Skeletal muscle tissue (tissue), 4 donors: Measurements from ENCODE around the gene FCRLA. TPM values are rescaled to one million over a fixed set of nuclear protein-coding genes. Genes with fewer than 3 reads are reported as not detected.
"Not testable (repeated sequence)": the region's sequence is repeated elsewhere in the genome, so short reads cannot be mapped to it uniquely, and the experiment has no call there.

Experiments
- H3K27ac ChIP-seq: one replicate; pipeline ENCODE4 v1.7.0; 2013; ENCODE audit warnings: mild to moderate bottlenecking, low read depth, low read length, inconsistent platforms
- H3K27me3 ChIP-seq, 3 donors: one replicate each; pipeline ENCODE4 v1.7.0; 2013; ENCODE audit warnings: low read length in 3 of 3; ENCODE audit not compliant: control insufficient read depth in 3 of 3, insufficient read depth in 3 of 3
- H3K36me3 ChIP-seq, 3 donors: one replicate each; pipeline ENCODE4 v1.7.0; 2013; ENCODE audit warnings: low read length in 3 of 3; ENCODE audit not compliant: control insufficient read depth in 3 of 3, insufficient read depth in 3 of 3
- H3K4me1 ChIP-seq, 3 donors: one replicate each; pipeline ENCODE4 v1.7.0; 2013; ENCODE audit warnings: low read length in 3 of 3, mild to moderate bottlenecking in 3 of 3; ENCODE audit not compliant: control insufficient read depth in 3 of 3, insufficient read depth in 3 of 3
- H3K4me3 ChIP-seq, 3 donors: one replicate each; pipeline ENCODE4 v1.7.0; 2013; ENCODE audit warnings: low read length in 3 of 3
- H3K9ac ChIP-seq, 3 donors: one replicate each; pipeline ENCODE4 v1.7.0; 2013; ENCODE audit warnings: low read length in 3 of 3, mild to moderate bottlenecking in 3 of 3, moderate library complexity in 2 of 3, low read depth in 1 of 3
- H3K9me3 ChIP-seq, 3 donors: one replicate each; pipeline ENCODE4 v1.7.0; 2013; ENCODE audit warnings: low read length in 3 of 3; ENCODE audit not compliant: control insufficient read depth in 3 of 3
- total RNA-seq: library from RNA; depleted of rRNA; stranded (reverse); fragments of >200 nt; gene quantifications from one replicate; pipeline ENCODE4 v1.2.3, GENCODE V29; 2014
- donor health status: Osteomylitis.

FCRLA gene
- total RNA-seq, 1 donor from 2014 or later: 1.0 TPM

DNA sequence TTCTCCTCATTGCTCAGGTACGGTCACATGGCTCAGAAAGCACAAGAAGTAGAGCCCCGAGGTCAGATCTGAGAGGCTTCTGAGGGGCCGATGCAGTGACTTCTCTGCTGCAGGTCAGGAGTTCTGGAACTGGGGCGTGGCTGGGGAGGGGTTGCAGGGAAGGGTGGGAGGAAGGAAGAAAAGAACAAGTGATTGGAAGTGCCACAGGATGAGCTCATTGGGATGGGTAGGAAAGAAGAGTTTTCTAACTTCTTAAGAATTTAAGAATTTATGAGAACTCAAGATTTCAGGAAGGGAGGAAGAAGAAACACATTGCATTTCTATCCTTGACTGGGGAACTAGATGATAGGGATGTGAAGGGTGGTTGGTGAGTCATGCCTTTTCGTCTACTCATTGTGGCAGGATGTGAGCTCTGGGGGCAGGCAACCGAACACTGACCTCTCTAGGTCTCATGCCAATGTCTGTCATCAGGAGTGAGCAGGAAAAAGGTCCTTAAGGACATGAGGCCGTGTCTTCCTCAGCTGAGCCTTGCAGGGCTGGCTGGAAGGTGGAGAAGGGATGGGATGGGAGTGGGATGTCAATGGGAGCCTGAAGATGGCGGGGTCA is 14.8 kb downstream of the FCRLA start:
- no peak overlapping the region for H3K9ac ChIP-seq
- H3K27me3 ChIP-seq: peaks cover 11 to 38% (median 36%) of the 10 kb centered on the region in 3 donors
- no peak overlapping the region for H3K4me3 ChIP-seq
- no peaks in the 10 kb centered on the region for H3K36me3 ChIP-seq
- peaks cover 8 to 16% (median 8%) of the 10 kb centered on the region in 3 donors for H3K4me1 ChIP-seq
- no peaks in the 10 kb centered on the region for H3K9me3 ChIP-seq
- H3K27ac ChIP-seq: no peak overlapping the region

DNA sequence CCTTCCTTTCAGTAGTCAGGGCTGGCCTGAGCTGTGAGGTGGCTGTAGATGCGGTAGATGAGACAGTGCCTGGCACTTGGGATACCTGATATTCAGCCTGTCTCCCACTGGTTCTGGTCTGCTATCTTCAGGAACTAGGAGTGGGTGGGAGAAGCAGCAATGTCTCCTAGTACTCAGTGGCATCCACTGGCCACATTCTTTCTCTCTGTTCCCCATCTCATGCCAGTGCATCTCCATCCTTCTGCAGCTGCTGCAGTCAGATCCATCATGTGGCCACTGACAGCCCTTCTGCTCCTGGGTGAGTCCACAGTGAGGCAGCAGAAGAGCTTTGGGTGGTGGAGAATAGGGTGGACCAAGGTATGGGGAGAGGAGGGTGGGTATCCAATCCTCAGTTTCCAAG is 15.4 kb downstream of the FCRLA start:
- no peaks in the 10 kb centered on the region for H3K9me3 ChIP-seq
- no peak overlapping the region for H3K27ac ChIP-seq
- H3K4me1 ChIP-seq: peaks cover 8 to 19% (median 10%) of the 10 kb centered on the region in 3 donors
- H3K36me3 ChIP-seq: no peaks in the 10 kb centered on the region
- no peak overlapping the region for H3K9ac ChIP-seq
- no peak overlapping the region for H3K4me3 ChIP-seq
- H3K27me3 ChIP-seq: peaks cover 11 to 40% (median 37%) of the 10 kb centered on the region in 3 donors

DNA sequence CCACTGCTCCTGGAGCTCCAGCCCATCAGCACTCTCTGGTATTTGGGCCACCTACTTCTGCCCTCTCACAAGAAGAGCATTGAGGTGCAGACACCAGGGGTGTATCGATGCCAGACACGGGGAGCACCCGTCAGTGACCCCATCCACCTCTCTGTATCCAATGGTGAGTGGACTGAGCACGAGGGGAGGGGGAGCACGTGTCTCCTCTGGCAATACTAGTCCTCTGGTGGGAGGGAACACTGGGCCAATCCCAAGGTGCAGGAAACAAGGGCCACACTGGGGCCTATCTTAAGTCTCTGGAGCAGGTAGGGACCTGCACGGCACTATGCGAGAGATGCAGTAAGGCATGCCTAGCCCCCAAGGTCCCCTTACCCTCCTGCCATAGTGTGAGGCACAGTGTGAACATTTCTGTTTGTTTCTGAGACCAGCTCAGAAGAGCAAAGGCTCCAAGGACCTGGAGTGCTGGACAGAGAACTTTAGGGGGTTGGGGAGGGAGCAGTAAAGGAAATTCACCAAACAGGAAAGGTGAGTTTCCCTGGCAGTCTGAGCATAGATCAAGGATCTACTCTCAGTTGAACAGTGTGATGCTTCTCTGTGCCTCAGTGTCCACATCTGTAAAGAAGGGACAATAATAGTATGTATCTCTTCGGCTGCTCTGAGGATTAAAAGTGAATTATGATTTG is 16.6 kb downstream of the FCRLA start:
- Histone ChIP-seq H3K4me1 (peaks cover 8 to 22% (median 10%) of the 10 kb centered on the region in 3 donors), H3K27ac (no peak overlapping the region), H3K4me3 (no peak overlapping the region), H3K27me3 (peaks cover 11 to 43% (median 42%) of the 10 kb centered on the region in 3 donors), H3K9ac (no peak overlapping the region), H3K36me3 (no peaks in the 10 kb centered on the region), H3K9me3 (no peaks in the 10 kb centered on the region)

DNA sequence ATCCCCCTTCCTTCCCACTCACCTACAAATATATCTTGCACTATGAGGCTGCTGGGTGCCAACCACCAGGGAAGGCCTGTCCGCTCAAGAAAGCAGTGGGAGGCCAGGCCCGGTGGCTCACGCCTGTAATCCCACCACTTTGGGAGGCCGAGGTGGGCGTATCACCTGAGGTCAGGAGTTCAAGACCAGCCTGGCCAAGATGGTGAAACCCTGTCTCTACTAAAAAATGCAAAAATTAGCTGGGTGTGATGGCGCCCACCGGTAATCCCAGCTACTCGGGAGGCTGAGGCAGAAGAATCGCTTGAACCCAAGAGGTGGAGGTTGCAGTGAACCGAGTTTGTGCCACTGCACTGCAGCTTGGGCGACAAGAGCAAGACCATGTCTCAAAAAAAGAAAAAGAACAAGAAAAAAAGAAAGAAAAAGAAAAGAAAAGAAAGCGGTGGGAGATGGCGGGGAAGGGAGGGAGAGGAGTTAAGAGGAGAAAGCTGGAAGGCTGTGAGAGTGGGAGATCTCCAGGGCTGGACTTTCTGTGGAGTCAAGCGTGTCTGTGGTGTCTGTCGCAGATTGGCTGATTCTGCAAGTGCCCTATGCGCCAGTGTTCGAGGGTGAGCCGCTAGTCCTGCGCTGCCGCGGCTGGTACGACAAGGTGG is 18.4 kb downstream of the FCRLA start:
- H3K27me3 ChIP-seq: peaks cover 11 to 47% (median 43%) of the 10 kb centered on the region in 3 donors
- not testable (repeated sequence) for H3K27ac ChIP-seq, H3K36me3 ChIP-seq, H3K9me3 ChIP-seq
- H3K9ac ChIP-seq: peak overlapping the region; percentile 70 to 83 (median 71)
- peak overlapping the region; percentile 76 to 93 (median 83) for H3K4me3 ChIP-seq
- peaks cover 8 to 22% (median 10%) of the 10 kb centered on the region in 3 donors for H3K4me1 ChIP-seq

DNA sequence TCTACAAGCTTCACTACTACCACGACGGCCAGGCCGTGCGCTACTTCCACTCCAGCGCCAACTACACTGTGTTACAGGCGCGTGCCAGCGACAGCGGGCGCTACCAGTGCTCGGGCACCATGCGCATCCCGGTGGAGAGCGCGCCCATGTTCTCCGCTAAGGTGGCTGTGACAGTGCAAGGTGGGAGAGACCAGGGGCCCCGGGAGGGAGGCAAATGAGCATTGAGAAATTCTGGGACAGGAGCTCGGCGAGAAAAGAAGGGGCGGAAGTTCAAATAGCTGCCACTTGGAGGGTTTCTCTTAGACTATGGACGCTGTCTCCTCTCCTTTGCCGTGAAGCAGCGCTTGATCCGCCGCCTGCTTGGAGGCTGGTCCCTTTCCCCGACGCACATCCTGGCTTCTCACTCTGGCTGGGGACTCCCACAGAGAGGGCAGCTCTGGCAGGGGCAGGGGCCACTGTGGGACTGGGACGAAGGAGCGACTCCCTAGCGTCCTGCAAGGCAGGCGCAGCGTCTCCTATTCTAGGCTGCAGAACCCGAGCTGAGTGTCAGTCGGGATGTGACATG is 19.0 kb downstream of the FCRLA start:
- Histone ChIP-seq H3K4me1 (peaks cover 8 to 22% (median 10%) of the 10 kb centered on the region in 3 donors), H3K36me3 (no peaks in the 10 kb centered on the region), H3K27me3 (peaks cover 11 to 47% (median 42%) of the 10 kb centered on the region in 3 donors), H3K9me3 (no peaks in the 10 kb centered on the region), H3K27ac (peak overlapping the region; percentile 60), H3K9ac (peak overlapping the region; percentile 70 to 83 (median 71)), H3K4me3 (peak overlapping the region; percentile 76 to 93 (median 83))

DNA sequence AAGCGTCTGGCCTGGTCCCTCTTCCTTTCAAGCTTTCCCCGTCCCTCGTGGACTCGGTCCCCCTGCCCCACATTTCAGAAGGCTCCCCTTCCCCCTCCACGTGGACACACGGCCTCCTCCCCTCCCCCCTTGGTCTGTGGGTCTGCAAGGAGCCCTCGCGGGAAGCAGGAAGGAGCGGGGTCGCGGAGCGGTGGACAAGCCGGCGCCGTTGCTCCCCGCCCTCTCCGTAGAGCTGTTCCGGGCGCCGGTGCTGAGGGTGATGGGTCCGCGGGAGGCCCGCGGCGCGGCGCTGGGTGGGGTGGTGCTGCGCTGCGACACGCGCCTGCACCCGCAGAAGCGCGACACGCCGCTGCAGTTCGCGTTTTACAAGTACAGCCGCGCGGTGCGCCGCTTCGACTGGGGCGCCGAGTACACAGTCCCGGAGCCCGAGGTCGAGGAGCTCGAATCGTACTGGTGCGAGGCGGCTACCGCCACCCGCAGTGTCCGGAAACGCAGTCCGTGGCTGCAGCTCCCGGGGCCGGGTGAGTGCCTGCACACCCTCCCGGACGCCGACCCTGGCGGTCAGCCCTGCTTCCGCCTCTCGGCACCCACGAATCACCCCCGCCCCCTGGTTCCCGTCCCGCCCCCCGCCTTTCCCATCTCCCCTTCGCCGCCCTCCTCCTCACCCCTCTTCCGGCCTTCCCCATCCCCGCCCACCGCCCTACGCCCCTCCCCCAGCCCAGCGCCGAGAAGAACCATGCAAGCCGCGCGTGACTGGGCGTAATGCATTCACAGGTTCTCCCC is 19.6 kb downstream of the FCRLA start:
- Histone ChIP-seq H3K27me3 (peaks cover 11 to 47% (median 41%) of the 10 kb centered on the region in 3 donors), H3K9me3 (no peaks in the 10 kb centered on the region)

DNA sequence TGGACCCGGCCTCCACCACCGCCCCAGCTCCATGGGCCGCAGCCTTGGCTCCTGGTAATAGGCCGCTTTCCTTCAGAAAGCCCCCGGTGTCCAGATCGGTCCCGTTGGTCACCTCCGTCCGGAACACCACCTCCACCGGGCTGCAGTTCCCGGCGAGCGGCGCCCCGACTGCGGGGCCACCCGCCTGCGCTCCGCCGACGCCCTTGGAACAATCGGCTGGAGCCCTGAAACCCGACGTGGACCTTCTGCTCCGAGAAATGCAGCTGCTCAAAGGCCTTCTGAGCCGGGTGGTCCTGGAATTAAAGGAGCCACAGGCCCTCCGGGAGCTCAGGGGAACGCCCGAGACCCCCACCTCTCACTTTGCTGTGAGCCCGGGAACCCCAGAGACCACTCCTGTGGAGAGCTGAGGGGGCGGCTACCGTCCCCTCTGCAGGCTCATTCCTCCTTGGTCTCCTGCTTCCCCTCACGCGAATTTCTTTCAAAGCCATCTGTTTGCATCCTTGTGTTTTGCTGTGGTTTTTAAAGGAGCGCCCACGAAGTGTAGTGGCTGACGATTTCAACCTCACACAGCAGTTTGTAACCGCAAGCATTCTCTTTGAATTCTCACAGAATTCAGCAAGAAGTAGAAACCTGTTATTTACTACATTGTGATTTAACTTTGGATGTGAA is 20.4 kb downstream of the FCRLA start:
- Histone ChIP-seq H3K9me3 (no peaks in the 10 kb centered on the region), H3K36me3 (no peaks in the 10 kb centered on the region), H3K4me3 (peak overlapping the region; percentile 65 to 83 (median 78)), H3K27ac (peak overlapping the region; percentile 68), H3K27me3 (peaks cover 8 to 45% (median 36%) of the 10 kb centered on the region in 3 donors), H3K4me1 (peaks cover 8 to 22% (median 10%) of the 10 kb centered on the region in 3 donors), H3K9ac (peak overlapping the region; percentile 67 to 80 (median 79))

More for the DNA sequence above, 19.6 kb downstream of the FCRLA start:
- H3K4me1 ChIP-seq: peaks cover 8 to 22% (median 10%) of the 10 kb centered on the region in 3 donors
- H3K27ac ChIP-seq: peak overlapping the region; percentile 68
- H3K4me3 ChIP-seq: peak overlapping the region; percentile 76 to 93 (median 83)
- peak overlapping the region; percentile 70 to 83 (median 79) for H3K9ac ChIP-seq
- H3K36me3 ChIP-seq: no peaks in the 10 kb centered on the region

DNA sequence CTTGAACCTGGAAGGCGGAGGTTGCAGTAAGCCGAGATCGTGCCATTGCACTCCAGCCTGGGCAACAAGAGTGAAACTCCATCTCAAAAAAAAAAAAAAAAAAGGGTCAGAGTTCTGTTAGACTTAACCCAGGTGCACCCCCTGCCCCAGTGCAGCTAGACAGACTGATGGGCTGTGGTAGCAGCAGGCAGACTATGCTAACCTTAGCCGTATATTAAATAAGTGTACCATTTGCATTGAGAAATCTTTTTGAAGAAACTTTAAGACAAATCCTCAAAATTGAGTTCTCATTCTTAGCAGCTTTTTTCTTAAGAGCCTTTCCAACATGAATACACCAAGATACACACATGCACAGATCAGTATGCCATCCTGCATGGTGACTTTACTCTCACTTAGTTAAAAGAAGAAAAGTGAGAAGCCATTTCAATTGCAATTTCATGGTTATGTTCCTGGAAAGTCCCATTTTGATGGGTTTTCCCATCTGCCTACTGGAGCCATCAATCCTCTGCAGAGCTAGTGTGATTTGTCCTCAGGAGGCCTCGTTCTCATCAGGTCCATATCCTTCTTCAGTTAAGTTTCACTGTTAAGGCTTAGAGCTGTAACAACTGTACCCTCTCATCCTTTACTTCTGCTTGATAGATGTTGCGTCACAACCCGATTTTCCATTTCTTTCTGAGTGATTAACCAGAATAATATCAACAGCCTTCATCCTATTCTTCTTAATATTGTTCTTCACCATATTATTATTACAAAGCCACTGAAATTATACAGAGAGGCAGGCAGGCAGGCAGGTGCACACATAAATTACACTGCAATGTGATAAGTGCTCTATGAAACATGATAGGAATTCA is 21.6 kb downstream of the FCRLA start:
- Histone ChIP-seq H3K27me3 (peaks cover 2 to 35% (median 28%) of the 10 kb centered on the region in 3 donors), H3K4me3 (no peak overlapping the region), H3K9ac (no peak overlapping the region), H3K36me3 (no peaks in the 10 kb centered on the region), H3K9me3 (no peaks in the 10 kb centered on the region), H3K4me1 (peaks cover 8 to 22% (median 10%) of the 10 kb centered on the region in 3 donors), H3K27ac (no peak overlapping the region)
